ENCODE results near the gene CALML5.

The CALML5 gene

DNA sequence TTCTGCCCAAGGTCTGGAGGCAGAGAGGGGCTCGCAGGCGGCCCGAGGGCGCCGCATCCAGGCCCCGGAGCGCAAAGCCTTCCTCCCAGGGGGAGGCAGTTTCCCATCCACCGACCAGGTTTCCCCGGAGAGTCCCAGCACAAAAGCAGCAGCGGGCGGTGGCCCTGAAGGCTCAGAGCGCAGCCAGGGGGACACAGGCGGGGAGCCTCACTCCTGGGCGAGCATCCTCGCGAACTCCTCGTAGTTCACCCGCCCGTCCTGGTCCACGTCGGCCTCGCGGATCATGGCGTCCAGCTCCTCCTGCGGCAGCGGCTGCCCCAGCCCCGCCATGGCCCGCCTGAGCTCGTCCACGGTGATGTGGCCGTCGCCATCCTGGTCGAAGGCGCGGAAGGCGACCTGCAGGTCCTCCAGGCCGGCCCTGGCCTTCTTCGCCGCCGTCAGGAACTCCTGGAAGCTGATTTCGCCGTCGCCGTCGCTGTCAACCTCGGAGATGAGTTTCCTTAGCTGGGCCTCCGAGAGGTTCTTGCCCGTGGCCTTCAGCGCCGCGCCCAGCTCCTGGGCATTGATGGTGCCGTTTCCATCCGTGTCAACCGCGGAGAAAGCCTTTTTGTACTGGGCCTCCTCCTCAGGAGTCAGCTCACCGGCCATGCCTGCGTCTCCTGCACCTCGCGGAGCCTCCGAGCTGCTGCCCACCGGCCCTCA is 428 bp downstream of the CALML5 start:
- DNase-seq, result peak; percentile 53

- peak; percentile 27 for DNase-seq
Observed at GRCh38 chr10:5497948-5498730, 1.2 kb downstream of the CALML5 start.

- no peak for DNase-seq
Observed at GRCh38 chr10:5497289-5497688, 2.1 kb downstream of the CALML5 start.

GRCh38 chr10:5496261-5497250 is 2.8 kb downstream of the CALML5 start:
- DNase-seq, result peak; percentile 49

- DNase-seq, result peak; percentile 19
Observed at GRCh38 chr10:5494611-5495010, 4.8 kb downstream of the CALML5 start.

GRCh38 chr10:5493691-5494090 is 5.7 kb downstream of the CALML5 start:
- DNase-seq, result peak; percentile 14

DNA sequence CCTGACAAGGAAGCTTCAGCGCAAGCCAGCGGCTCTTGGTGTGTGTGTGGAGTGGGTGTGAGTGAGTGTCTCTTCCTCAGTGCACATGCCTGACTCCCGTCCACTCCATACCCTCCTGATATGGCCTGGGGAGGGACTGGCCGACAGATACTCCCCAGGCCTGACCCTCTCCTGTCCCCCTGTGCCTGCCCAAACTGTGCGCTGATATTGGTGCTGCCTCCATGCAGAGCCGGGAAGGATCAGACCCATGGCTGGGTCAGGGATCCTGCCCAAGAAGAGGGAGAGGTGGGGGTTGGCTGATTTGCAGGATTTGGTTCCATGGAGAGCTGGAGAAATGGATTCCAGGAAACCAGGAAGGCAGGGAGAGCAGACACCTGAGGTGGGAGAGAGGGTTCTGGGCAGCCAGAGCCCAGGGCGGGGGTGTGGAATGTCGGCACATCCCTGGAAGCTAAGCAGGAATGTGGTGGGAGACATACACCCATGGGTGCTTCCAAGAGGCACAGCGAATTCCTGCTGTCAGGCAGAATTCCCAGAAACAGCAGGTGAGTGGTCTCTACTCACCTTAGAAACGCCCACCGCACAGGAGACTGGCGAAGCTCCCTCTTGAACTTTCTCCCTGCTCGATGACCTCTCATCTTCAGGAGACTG is 6.3 kb downstream of the CALML5 start:
- DNase-seq, result peak; percentile 25

- DNase-seq, result peak; percentile 19
Observed at GRCh38 chr10:5492322-5492855, 7.0 kb downstream of the CALML5 start.

DNA sequence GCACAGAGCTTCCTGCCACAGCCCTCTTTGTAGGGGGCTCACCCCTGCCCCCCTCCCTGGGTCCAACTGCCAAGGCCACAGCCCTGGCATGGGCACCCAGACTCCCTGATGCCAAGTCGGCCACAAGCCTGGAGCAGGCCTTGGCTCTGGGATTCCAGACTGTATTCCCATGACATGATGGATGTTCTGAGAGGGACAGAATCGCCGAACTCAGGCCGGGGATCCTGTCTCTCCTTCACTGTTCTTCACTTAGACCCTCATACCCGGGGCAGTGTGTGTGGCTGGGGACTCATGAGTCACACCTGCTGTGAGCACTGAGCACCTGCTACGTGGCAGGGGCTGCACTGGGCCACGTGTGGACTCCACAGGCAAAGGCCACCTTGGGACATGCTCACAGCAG is 7.9 kb downstream of the CALML5 start:
- DNase-seq, result peak; percentile 51

GRCh38 chr10:5490698-5491464 is 8.5 kb downstream of the CALML5 start:
- peak; percentile 49 for DNase-seq

- no peak for DNase-seq
Observed at GRCh38 chr10:5490032-5490431, 9.3 kb downstream of the CALML5 start.

DNA sequence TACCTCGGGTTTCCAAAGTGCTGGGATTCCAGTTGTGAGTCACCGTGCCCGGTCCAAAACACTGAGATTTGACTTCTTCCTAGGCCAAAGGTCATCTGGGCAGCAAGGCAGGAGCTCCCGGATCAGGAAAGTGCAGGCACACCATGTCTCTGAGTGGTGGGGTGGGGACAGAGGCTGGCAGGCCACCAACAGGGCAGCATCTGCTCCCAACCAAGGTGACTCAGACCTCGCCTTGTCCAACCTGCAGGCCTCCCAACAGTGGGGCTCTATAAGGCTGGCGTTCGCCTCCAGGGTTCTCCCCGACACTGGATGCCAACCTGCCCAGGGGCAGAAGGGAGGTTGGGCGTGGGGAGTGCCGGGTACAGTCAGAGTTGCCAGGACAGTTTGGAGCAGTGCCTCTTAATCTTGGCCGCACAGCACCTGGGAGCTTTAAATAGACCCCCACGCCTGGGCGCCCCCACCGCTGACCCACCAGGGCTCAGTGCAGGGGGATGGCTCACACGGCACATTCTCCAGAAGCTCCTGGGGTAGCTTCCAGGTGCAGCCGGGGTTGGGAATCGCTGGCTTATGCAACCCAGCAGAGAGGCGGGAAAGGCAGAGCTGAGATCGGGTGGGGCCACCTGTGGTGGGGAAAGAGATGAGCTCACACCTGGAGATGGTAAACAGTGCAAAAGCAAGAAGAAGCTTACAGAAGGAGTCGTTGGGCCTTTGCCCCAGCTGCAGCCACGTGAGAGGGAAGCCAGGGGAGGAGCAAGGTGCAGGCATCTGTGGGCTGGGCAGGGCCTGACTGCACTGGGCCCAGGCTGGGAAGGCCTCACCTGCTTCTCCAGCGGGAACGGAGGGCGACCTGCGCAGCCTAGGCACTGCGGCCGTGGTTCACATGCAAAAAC is 10.9 kb downstream of the CALML5 start:
- peak; percentile 52 for DNase-seq

DNA sequence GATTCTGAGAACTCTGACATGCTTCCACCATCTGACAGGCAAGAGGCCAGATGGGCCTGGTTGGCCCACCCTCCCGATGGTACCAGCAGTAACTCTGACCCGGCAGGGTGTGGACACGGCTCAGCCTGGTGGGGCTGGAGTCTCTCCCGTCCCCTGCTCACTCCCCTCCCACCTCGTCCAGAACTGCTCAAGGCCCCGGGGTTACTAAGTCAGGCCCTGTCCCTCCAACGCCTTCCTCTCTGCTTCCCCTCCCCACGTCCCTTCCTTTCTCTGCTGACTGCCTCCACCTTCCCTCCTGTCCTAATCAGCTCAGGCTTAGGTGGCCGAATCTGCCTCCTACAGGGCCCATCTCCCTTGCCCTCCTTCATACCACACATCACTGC is 12.5 kb downstream of the CALML5 start:
- peak; percentile 50 for DNase-seq

GRCh38 chr10:5485948-5486852 is 13.2 kb downstream of the CALML5 start:
- peak; percentile 38 for DNase-seq

DNA sequence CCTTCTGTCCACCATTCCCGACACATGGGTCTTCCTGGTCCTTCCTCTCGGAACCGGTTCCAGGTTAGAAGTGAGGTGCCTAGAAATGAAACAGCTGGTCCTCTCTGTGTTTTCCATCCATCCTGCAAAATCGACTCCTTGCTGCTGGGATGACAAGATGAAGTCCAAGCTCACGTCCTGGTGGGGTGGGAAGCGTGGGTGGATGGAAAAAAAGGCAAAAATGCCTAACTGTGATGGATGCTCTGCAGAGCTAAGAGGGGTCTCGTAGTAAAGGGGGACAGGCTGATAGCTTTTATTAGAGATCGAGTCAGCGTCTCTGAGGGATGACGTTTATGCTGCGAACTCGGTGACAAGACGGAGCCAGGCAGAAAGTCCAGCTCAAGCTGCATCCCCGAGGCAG is 14.1 kb downstream of the CALML5 start:
- DNase-seq, result peak; percentile 0

DNA sequence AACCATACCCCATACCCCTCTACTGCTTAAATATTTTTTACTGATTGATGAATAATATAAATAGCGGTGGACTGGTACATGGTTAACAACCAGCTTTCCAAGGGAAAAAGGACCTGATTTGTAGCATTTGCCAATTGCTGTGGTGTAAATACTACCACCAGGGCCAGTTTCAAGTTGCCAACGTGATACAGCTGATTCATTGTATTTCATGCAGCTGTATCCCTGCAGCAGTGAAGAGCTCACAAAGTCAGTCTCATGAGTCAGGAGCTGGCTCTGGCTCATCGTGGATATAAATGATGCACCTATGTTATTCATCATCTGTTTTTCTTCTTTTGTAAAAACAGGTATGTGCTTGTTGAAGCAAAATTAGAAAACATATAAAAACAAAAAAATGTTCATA is 15.2 kb downstream of the CALML5 start:
- no peak for DNase-seq

DNA sequence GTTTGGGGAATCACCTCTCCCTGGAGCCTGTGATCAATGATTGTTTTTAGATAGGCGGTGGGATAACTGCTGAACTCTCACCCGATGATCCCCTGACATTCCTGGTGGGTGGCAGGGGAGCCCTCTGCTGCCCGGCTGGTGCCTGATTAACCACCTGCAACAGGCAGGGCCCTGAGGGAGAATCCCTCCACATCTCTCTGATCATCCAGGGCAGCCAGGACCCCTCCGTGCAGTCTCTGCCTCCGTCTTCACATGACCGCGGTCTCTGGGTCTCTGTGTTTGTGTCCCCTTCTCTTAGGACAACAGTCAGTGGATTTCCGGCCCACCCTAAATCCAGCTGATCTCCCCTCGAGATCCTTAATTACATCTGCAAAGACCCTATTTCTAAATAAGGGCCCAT is 17.4 kb downstream of the CALML5 start:
- DNase-seq, result peak; percentile 54

GRCh38 chr10:5481121-5481520 is 18.2 kb downstream of the CALML5 start:
- DNase-seq, result peak; percentile 36
